ENCODE results near the gene ODAPH. TPM values are rescaled to one million over a fixed set of nuclear protein-coding genes. Genes with fewer than 3 reads are reported as not detected.

ODAPH gene
- total RNA-seq, 4 donors from 2014 or later: not detected

DNA sequence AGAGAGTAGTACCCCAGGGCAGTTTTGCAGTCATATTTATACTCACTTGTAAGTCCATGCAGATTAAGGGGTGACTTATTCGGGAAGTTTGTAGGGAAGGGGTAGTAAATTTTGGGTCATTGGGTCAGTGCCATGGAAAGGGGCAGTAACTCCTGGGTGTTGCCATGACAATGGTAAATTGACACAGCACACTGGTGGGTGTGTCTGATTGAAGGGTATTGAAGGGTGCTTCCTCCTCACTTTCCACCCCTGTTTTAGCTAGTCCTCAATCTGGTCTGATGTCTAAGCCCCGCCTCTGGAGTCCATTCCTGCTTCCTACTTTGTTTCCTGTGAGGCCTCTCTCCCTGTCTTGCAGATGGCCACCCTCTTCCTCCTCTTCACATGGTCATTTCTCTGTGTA, 11.9 kb downstream of the ODAPH start:
- Histone ChIP-seq H3K9me3 (no peaks in the 10 kb centered on the region), H3K27me3 (peaks cover 0 to 12% (median 0%) of the 10 kb centered on the region in 4 donors), H3K36me3 (no peaks in the 10 kb centered on the region), H3K27ac (replicated peaks in 1 of 4) (no peak overlapping the region), H3K4me1 (no peaks in the 10 kb centered on the region), H3K4me3 (no peak overlapping the region)
- TF ChIP-seq POLR2AphosphoS5 (IDR thresholded peaks at IDR 0.05) (no peak), CTCF (IDR thresholded peaks at IDR 0.05) (no peak), EP300 (IDR thresholded peaks at IDR 0.05) (no peak), POLR2A (IDR thresholded peaks at IDR 0.05; ENCODE audit: low read depth) (no peak)
- 96% methylated on average over 2 of the region's 2 CpGs for WGBS
- intact Hi-C loops (cut with DNase I): no loop called here
- DNase-seq (ENCODE audit: extremely low spot score): no peak

DNA sequence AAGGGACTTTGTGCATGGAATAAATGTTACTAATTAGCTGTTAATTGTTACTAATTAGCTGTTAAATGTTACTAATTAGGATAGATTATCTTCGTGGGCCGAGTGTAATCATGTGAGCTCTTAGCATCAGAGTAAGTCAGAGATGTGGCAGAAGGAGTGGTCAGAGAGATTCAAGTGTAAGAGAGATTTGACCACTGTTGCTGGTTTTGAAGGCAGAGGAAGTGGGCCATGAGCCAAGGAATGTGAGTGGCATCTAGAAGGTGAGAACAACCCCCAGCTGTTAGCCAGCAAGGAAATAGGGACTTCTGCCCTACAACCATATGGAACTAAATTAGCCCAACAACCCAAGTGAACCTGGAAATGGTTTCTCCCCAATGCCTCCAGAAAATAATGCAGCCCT, 28.2 kb downstream of the ODAPH start:
- intact Hi-C loops (cut with DNase I): no loop called here
- H3K4me1 ChIP-seq: no peaks in the 10 kb centered on the region
- TF ChIP-seq POLR2A (IDR thresholded peaks at IDR 0.05; ENCODE audit: low read depth) (no peak), CTCF (IDR thresholded peaks at IDR 0.05) (no peak), EP300 (IDR thresholded peaks at IDR 0.05) (no peak), POLR2AphosphoS5 (IDR thresholded peaks at IDR 0.05) (no peak)
- no peak for DNase-seq (ENCODE audit: extremely low spot score)
- H3K36me3 ChIP-seq: peaks cover 0 to 6% (median 0%) of the 10 kb centered on the region in 4 donors
- no peak overlapping the region for H3K27ac ChIP-seq (replicated peaks in 1 of 4)
- no peaks in the 10 kb centered on the region for H3K27me3 ChIP-seq
- 90% methylated on average over 2 of the region's 2 CpGs for WGBS
- H3K4me3 ChIP-seq: no peak overlapping the region
- no peaks in the 10 kb centered on the region for H3K9me3 ChIP-seq

DNA sequence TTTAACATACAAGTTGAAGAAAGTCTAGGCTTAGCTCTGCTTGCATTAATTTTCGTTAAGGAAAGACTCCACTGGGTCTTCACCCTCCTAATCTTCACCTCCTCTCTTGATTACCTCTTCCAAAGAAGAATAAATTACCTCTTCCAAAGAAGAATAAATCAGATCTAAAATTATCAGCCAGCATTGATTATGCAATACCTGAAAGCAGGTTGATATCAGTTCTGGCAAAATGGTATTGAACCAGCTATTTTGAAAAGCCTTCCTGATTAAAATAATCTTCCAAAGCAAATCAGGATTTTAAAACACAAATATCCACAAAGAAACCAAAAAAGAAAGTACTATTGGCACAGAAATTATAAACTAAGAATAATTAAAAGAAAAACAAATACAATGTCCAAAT, 37.5 kb downstream of the ODAPH start:
- no peaks in the 10 kb centered on the region for H3K4me1 ChIP-seq
- H3K27me3 ChIP-seq: no peaks in the 10 kb centered on the region
- no peaks in the 10 kb centered on the region for H3K9me3 ChIP-seq
- no peak overlapping the region for H3K4me3 ChIP-seq
- no peak overlapping the region for H3K27ac ChIP-seq (replicated peaks in 1 of 4)
- TF ChIP-seq CTCF (IDR thresholded peaks at IDR 0.05) (no peak), POLR2AphosphoS5 (IDR thresholded peaks at IDR 0.05) (no peak), EP300 (IDR thresholded peaks at IDR 0.05) (no peak), POLR2A (IDR thresholded peaks at IDR 0.05; ENCODE audit: low read depth) (no peak)
- DNase-seq (ENCODE audit: extremely low spot score): no peak
- peaks cover 0 to 10% (median 0%) of the 10 kb centered on the region in 4 donors for H3K36me3 ChIP-seq
- intact Hi-C loops (cut with DNase I): no loop called here
- 90% methylated on average over 1 of the region's 1 CpG for WGBS

GRCh38 chr4:75596061-75596460, 40.2 kb downstream of the ODAPH start:
- no peak for DNase-seq (ENCODE audit: extremely low spot score)

GRCh38 chr4:75598390-75598789, 42.5 kb downstream of the ODAPH start:
- WGBS: 68% methylated on average over 3 of the region's 3 CpGs

More at GRCh38 chr4:75596061-75596460, 40.2 kb downstream of the ODAPH start:
- Histone ChIP-seq H3K27ac (replicated peaks in 1 of 4) (no peak overlapping the region), H3K4me1 (no peaks in the 10 kb centered on the region), H3K4me3 (no peak overlapping the region), H3K27me3 (no peaks in the 10 kb centered on the region), H3K9me3 (no peaks in the 10 kb centered on the region), H3K36me3 (peaks cover 0 to 24% (median 0%) of the 10 kb centered on the region in 4 donors)
- no peak for TF ChIP-seq POLR2A (IDR thresholded peaks at IDR 0.05; ENCODE audit: low read depth)
- intact Hi-C loops (cut with DNase I): no loop called here
- 83% methylated on average over 3 of the region's 3 CpGs for WGBS

More at GRCh38 chr4:75598390-75598789, 42.5 kb downstream of the ODAPH start:
- Histone ChIP-seq H3K36me3 (peaks cover 0 to 24% (median 0%) of the 10 kb centered on the region in 4 donors), H3K27ac (replicated peaks in 1 of 4) (no peak overlapping the region), H3K4me3 (no peak overlapping the region), H3K9me3 (no peaks in the 10 kb centered on the region), H3K27me3 (no peaks in the 10 kb centered on the region), H3K4me1 (no peaks in the 10 kb centered on the region)
- TF ChIP-seq CTCF (IDR thresholded peaks at IDR 0.05) (no peak), POLR2AphosphoS5 (IDR thresholded peaks at IDR 0.05) (no peak), POLR2A (IDR thresholded peaks at IDR 0.05; ENCODE audit: low read depth) (no peak), EP300 (IDR thresholded peaks at IDR 0.05) (no peak)
- intact Hi-C loops (cut with DNase I): no loop called here
- no peak for DNase-seq (ENCODE audit: extremely low spot score)
